ENCODE measurements around the gene SYNE2.
"Not testable (repeated sequence)": the region's sequence is repeated elsewhere in the genome, so short reads cannot be mapped to it uniquely, and the experiment has no call there.

Gene SYNE2, protein sequence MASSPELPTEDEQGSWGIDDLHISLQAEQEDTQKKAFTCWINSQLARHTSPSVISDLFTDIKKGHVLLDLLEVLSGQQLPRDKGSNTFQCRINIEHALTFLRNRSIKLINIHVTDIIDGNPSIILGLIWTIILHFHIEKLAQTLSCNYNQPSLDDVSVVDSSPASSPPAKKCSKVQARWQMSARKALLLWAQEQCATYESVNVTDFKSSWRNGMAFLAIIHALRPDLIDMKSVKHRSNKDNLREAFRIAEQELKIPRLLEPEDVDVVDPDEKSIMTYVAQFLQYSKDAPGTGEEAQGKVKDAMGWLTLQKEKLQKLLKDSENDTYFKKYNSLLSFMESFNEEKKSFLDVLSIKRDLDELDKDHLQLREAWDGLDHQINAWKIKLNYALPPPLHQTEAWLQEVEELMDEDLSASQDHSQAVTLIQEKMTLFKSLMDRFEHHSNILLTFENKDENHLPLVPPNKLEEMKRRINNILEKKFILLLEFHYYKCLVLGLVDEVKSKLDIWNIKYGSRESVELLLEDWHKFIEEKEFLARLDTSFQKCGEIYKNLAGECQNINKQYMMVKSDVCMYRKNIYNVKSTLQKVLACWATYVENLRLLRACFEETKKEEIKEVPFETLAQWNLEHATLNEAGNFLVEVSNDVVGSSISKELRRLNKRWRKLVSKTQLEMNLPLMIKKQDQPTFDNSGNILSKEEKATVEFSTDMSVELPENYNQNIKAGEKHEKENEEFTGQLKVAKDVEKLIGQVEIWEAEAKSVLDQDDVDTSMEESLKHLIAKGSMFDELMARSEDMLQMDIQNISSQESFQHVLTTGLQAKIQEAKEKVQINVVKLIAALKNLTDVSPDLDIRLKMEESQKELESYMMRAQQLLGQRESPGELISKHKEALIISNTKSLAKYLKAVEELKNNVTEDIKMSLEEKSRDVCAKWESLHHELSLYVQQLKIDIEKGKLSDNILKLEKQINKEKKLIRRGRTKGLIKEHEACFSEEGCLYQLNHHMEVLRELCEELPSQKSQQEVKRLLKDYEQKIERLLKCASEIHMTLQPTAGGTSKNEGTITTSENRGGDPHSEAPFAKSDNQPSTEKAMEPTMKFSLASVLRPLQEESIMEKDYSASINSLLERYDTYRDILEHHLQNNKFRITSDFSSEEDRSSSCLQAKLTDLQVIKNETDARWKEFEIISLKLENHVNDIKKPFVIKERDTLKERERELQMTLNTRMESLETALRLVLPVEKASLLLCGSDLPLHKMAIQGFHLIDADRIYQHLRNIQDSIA (N-terminal part only)

GRCh38 chr14:63852817-63853731 is at the start of gene SYNE2:
TSS of gene SYNE2 (plus strand) at chr14:63853004. CDS start at chr14:63909149, 56,145 bp downstream.
- peak; percentile 33 for DNase-seq

DNA sequence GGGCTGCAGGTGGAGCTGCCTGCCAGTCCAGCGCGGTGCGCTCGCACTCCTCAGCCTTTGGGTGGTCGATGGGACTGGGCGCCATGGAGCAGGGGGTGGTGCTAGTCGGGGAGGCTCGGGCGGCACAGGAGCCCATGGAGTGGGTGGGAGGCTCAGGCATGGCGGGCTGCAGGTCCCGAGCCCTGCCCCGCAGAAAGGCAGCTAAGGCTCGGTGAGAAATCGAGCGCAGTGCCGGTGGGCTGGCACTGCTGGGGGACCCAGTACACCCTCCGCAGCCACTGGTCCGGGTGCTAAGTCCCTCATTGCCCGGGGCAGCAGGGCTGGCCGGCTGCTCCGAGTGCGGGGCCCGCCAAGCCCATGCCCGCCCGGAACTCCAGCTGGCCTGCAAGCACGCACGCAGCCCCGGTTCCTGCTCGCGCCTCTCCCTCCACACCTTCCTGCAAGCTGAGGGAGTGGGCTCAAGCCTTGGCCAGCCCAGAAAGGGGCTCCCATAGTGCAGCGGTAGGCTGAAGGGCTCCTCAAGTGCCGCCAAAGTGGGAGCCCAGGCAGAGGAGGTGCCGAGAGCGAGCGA is 49.5 kb upstream of the SYNE2 start:
- DNase-seq = not testable (repeated sequence)

GRCh38 chr14:63806064-63806463 is 46.7 kb upstream of the SYNE2 start:
- DNase-seq = not testable (repeated sequence)

- DNase-seq = not testable (repeated sequence)
These were observed 41.1 kb upstream of the SYNE2 start for GRCh38 chr14:63811692-63812091.

DNA sequence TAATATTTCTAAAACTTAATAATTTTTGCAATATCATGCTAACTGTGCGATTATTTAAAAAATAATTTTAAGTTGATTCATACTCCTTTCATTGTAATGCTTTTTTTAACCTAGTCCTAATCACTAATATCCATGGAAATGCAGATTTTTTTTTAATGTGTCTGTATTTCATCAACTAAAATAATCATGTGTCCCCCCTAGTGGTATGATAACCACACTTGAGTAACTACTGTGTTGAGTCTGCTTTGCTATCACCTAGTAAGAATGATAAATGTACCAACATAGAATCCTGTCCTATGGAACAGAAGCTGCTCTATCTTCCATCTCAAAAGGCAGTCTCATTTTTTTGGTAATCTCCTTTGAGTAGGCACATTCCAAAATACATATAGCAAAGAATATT is 19.1 kb upstream of the SYNE2 start:
- DNase-seq = no peak

DNA sequence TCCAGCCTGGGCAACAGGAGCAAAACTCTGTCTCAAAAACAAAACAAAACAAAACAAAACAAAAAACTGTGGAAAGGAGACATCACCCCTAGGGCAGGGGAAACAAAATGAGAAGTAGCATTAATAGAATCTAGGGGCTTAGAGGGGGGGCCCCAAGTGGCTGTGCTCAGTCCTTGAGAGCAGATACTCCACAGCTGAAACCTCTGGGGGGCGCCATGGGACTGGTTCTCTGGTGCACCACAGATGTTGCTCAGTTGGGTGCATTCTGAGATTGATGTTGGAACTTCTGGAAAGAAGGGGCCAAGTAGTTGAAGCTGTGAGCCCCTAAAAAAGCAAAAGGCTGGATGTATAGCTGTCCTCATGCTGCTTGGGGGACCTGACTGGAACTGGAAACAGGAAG is 11.8 kb upstream of the SYNE2 start:
- DNase-seq = no peak

DNA sequence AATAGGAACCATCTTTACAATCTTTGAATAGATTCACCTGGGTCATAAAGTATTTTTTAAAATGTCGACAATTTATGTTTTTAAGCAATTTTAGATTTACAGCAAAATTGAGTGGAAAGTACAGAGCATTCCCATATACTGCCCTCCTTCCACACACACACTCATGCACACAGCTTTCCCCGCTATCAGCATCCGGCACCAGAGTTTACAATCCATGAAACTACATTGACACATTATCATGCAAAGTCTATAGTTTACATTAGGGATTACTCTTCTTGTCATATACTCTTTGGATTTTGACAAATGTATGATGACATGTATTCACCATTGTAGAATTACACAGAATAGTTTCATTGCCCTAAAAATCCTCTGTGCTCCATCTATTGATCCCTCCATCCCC is 9.0 kb upstream of the SYNE2 start:
- DNase-seq = no peak

DNA sequence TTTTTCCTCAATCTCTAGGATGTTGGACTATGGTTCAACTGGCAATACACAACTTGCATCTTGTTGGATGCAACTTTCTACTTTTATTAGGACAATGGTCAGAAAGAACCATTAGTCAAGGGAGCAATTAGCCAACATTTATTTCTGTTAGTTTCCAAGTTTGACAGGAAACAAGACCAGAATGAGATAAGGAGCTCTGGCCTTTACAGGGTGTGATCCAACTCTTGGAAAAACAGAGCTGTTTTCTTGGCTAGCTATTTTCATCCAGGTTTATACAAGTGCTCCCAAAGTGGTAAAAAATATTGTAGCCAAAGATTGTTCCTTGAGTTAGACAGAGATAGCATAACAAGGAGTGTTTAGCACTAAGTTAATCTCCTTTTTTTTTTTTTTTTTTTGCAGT is 3.9 kb upstream of the SYNE2 start:
- DNase-seq = no peak

DNA sequence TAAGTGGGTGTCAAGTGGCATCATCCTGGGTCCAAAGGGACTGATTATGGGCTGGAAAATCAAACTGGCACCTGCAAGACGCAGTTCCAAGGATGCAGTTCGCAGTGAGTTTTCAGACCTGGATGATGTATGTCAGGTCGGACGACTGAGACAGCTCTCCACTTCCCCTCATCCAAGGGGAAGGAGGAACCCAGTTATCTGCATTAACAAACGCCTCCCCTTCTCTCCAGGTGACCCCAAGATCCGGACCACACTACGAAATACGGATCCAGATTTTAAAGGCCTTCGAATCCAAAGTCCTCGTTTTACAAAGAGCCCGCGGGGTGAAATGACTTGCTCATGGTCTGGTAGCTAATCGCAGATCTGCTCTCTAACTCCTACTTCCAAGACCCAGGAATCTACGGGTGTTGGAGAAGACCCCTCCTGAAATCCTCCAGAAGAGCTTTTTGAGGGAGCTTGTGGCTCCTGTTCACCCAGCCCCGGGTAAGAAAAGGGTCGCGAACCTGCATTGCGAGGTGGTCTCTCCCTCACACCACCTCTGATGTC is 460 bp upstream of the SYNE2 start:
- no peak for DNase-seq

DNA sequence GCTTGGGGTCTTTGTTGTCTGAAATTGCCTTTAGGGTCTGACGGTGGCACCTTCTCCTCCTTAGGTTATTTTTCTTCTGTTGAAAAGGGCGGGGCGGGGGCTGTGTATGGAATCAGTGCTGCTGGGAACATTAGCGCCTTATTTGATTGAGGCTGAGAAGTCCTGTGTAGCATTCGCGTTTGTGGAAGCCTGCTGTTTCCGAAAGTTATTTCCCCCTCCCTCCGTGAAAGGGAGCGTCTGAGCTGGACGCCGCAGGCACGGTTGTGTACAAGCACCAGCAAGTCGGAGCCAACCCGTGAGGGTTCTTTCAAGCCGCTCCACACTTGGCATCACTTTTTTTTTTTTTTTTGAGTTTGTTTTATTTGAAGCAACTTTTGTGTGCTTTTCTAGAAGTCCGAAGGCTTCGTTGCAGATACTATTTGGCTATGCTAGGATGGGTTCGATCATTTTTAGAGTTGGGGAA is 1.1 kb downstream of the SYNE2 start:
- DNase-seq = peak; percentile 36

DNA sequence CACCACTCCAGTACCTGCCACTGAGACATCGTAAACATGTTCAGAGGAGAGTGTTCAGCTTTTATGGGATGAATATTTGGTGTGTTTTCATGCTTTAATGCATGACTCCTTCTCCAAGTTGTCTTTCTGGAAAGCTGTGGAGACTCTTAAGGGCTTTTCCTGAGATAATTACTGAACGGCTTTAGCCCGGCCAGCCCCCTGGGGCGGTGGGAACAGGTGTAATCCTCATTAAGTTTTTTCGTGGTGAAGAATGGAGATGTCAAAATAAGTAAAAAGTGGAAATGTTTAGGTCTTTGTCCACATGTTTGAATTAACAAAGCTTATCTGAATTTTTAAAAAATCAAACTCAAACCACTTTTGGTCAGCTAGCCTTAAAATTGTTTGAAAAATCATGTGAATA is 1.5 kb downstream of the SYNE2 start:
- no peak for DNase-seq

DNA sequence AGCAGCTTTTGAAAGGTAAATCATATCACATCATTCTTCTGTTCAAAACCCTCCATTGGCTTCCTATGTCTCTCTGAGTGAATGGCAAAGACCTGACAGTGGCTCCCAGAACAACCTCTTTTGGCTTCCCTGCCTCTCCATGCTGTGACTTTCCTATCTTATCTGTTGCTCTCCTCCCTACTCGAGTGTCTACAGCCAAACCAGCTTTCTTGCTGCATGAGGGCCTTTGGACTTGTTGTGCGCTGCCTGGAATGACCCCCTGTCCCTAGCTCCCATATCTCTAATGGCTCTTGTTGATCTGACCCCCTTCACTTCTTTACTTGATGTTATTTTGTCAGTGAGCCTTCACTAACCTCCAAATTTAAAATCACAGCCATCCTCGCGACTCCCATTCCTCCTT is 2.5 kb downstream of the SYNE2 start:
- no peak for DNase-seq

GRCh38 chr14:63857466-63858030 is 4.7 kb downstream of the SYNE2 start:
- DNase-seq = no peak

DNA sequence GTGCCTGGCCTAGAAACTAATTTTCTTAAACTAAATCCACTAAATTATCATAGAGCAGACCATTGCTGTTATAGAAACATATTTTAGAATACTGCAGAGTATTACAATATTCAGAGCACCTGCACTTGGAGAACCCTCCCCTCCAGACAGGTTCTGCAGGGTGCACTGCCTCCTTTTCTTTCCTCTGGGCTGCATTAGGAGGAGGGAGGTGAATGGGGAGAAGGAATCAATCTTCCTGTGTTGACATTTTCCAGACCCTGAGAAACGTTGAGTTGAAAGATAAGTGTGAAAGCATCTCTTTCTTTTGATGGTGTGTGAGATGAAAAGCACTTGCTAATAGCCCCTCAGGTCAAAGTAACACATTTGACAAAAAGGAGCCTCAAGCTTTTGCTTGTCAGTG is 7.3 kb downstream of the SYNE2 start:
- DNase-seq = no peak

DNA sequence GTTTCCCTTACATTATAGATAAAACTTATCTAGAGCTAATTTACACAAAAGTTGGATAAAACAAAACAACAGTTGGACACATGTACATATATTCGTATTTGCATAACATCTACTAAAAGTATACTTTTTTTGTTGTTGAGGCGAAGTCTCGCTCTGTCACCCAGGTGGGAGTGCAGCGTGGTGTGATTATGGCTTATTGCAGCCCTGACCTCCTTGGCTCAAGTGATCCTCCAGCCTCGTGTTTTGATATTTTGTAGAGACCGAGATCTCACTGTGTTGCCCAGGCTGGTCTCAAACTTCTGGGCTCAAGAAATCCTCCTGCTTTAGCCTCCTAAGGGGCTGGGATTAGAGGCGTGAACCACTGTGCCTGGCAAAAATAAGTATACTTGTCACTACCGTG is 9.4 kb downstream of the SYNE2 start:
- DNase-seq = no peak

DNA sequence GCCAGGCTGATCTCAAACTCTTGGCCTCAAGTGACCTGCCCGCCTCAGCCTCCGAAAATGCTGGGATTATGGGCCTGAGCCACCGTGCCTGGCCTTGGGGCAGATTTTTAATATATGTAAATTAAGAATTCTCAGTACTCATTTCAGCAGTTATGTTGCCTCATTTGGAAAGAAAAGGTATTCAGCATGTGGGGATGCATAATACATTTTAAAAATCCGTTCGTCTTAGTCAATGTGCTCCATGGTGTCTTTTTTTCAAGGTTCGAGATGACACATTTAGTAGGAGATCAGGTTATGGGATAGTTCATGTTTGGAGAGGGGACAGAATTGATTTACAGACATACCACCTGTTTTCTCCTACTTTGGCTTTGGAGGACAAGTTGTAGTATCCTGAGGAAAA is 10.2 kb downstream of the SYNE2 start:
- no peak for DNase-seq

DNA sequence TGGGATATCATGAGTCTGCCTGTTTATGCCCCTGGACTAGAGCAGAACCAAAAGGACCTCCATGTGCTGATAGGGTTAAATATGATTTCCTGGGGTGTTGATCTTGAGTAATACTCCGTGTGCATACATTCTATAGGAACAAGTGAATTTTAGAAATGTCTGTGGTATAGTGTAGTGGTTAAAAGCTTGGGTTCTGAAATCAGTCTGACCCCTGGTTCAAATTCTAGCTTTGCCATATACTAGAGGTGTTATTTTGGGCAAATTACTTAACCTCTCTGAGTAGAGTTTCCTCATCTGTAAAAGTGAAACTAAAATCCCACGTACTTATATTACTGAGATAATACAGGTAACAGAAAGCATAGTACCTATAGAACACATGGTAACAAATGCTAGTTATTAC is 12.0 kb downstream of the SYNE2 start:
- DNase-seq = not testable (repeated sequence)

DNA sequence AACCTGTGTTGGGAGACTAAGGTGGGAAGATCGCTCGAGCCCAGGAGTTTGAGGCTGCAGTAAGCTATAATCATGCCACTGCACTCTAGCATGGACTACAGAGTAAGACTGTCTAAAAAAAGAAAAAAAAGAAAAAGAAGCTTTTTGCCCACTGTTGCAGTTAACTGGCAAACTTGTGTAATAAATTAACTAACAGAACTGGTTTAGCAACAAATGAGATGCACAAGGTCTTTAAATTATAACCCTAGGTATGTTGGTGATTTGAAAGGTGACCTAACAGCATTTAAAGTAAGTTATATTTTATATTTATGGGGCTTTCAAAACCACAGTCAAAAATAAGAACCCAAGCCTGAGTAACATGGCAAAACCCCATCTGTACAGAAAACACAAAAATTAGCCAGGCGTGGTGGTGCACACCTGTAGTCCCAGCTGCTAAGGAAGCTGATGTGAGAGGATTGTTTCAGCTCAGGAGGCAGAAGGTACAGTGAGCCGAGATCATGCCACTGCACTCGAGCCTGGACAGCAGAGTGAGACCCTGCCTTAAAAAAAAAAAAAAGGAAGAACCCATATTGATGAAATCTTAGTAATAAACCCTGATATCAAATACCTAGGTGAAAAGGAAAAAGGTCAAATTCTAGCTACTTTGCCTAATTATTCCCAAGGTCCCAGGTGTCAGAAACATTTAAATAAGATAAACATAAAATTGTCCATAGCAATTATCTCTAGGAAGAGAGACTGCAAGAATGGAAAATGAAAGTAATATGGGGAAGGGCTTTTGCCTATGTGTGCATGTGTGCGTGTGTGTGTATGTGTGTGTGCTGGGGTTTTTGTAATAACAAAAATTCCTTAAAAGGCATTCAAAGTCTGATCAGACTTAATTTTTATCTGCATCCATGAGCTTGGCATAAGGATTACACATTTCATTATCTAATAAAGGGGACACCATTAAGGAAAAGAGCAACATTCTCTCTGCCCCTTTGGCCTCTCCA is 15.4 kb downstream of the SYNE2 start:
- no peak for DNase-seq

DNA sequence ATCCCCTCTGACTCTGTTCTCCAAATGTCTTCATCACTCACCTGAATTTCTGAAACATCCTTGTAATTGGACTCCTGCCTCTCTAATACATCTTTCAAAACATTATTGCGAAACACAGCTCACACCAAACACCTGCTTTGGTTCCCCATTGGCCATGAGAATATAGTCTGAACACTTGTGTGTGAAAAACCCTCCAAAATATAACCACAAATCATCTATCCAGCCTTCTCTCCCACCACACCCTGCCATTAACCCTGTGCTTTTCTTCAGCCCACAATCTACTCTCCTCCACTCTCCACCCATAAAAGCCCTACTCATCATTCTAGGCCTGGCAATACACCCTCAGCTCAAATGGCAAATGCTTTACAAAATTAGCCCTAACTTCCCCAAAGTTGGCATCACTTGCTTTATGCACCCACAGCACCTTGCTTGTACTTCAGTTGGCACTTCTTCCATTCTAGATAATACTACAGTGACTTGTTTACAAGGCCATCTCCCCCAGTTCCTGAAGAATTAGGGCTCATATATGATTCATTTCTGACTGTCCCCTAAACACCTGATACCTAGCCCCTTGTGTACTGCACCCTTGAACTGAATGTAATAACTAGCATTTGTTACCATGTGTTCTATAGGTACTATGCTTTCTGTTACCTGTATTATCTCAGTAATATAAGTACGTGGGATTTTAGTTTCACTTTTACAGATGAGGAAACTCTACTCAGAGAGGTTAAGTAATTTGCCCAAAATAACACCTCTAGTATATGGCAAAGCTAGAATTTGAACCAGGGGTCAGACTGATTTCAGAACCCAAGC is 17.3 kb downstream of the SYNE2 start:
- not testable (repeated sequence) for DNase-seq
